Putamen (tissue), 1 donor: Measurements from ENCODE around the gene IFT172.

ENCODE experiments used
- DNase-seq: peaks from one replicate; pipeline ENCODE4 v3.0.0-alpha.2; 2016; ENCODE audit warnings: low spot score

The IFT172 gene

GRCh38 chr2:27422958-27423357, 66.6 kb downstream of the IFT172 start:
- DNase-seq, result no peak

DNA sequence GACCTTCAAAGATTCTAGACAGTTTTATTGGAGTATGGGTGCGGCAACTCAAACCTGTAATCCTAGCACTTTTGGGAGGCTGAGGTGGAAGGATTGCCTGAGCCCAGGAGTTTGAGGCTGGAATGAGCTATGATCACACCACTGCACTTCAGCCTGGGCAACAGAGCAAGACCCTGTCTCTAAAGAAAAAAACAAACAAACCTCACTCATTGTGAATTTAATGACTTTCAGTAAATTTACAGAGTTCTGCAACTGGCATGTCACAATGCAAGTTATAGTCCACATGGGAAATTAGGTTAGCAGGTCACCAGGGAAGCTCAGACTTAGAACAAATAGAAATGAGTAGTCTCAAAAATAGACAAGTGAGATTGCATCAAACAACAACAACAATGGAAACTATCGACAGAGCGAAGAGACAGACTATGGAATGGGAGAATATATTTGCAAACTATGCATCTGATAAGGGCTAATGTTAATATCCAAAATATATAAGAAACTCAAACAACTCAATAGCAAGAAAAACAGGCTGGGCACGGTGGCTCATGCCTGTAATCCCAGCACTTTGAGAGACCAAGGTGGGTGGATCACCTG, 67.8 kb downstream of the IFT172 start:
- DNase-seq, result no peak

DNA sequence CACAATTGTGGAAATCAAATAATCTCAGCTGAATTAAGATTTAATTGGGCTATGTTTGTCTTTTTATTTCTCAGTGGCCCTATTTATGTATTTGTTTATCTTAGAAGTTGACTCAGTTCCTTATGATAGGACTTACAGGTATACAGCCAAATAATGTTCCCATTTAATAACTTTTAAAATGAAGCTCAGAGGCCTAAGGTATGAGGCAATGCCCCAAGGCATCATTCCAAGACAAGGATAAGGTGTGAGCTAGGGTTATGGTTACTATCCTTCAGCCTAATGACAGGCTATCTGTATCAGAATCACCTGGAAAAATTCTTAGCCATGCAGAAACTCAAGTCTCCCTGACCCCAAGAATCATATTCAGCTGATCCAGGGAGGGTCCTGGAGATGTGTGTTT, 68.5 kb downstream of the IFT172 start:
- DNase-seq, result no peak

DNA sequence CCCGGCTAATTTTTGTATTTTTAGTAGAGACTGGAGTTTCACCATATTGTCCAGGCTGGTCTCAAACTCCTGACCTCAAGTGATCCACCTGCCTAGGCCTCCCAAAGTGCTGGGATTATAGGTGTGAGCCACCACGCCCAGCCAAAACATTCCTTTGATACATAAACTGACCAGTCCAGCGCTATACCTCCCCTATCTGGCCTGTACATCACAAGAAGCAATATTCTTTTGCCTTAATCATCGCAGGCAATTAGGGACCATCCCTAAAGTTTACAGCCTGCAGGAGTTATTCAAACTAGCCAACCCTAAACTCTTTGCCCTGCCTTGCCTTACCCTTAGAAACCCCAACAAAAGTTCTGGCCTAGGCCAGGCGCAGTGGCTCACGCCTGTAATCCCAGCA, 73.4 kb downstream of the IFT172 start:
- no peak for DNase-seq

DNA sequence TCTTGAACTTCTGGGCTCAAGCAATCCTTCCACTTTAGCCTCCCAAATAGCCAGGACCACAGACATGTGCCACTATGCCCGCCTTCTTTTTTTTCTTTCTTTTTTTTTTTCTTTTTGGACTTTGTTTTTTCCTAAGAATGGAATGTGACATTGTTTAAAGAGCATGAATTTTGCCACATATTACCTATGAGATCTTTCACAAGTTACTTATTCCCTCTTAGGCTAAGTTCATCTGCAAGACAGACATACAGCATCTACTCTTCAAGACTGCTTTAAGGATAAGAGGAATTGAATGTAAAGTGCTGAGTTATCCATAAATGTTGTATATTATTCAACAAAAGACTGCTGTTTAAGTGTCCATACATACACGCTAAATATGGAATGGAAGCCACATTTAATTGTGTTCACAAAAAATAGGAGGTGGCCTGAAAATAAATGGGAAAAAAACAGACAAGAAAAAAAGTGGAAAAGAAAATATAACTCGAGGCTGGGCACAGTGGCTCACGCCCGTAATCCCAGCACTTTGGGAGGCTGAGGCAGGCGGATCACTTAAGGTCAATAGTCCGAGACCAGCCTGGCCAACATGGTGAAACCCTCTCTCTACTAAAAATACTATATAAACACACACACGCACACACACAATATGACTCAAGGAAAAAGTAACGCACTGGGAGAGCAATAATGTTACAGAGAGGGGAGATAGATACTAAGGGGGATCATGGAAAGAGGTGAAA, 77.0 kb downstream of the IFT172 start:
- DNase-seq, result no peak

DNA sequence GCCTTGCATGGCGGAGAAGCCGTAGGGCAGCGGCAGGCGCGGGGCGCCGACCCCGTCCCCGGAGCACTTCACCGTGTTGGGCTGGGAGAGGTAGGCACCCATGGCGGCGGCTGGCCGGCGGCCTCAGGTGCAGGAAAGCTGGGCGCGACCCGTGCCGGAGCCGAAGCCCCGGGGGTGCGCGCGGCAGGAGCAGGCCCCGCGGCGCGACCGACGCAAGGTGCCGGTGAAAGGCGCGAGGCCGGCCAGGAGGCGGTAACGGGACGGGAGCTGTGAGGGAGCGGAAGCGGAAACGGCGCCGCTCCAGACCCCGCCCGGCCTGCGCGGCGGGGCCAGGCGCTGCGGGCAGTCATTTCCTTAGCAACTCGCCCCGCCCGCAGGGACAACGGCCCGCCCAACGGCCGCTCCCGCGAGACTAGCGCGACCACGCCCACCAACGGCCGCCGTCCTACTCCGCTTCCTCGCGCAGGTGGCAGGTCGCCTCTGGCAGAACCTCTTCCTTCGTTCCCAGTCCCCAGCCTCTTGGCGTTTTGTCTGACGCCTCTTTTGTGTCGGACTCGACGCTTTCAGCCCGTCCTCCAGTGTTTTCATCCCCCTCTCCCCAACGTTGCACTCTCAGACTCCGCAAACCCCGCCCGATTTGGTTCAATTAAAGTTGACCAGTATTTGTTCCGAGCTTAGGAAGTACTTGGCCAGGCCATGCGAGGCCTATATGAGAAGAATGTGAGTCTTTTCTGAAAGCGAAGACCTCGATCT, 80.0 kb downstream of the IFT172 start, which contains the start of gene PPM1G:
PPM1G (minus strand) TSS at position 271 of the 753 bp plus-strand sequence; CDS start at position 102, 169 bp downstream.
- peak; percentile 94 for DNase-seq

DNA sequence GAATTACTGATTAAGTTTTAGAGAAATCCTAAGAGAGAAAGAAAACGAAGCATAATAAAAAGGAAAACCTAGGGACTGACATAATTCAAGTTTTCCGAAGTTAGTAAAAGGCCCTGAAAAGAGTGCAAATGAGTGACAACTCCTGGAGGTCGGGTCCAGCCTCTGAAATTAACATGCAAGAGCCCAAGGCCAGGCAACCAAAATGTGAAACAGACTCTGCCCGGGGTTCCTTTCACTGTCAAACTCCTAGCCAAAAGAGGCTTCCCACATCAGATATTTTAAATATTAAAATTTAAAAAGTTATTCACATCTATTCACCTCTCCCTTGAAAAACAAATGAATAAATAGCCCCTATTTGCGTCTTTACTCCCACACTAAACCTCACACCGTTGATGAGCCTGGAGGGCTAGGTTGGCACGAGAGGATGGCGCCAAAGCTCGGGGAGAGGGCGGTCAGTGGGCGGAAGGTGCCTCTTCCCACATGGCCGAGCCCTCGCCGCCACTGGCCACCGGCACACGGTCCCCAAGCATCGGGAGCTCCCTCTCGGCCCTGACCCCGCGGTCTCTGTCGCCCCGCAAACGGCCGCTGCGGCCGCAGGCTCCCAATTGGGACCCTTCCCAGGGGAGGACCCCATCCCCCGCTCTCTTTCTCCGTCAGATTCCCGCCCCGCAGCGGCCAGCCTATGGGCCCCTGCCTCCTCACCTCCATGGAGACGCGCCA, 80.8 kb downstream of the IFT172 start:
- no peak for DNase-seq

GRCh38 chr2:27407798-27408491, 81.6 kb downstream of the IFT172 start:
- DNase-seq, result no peak

DNA sequence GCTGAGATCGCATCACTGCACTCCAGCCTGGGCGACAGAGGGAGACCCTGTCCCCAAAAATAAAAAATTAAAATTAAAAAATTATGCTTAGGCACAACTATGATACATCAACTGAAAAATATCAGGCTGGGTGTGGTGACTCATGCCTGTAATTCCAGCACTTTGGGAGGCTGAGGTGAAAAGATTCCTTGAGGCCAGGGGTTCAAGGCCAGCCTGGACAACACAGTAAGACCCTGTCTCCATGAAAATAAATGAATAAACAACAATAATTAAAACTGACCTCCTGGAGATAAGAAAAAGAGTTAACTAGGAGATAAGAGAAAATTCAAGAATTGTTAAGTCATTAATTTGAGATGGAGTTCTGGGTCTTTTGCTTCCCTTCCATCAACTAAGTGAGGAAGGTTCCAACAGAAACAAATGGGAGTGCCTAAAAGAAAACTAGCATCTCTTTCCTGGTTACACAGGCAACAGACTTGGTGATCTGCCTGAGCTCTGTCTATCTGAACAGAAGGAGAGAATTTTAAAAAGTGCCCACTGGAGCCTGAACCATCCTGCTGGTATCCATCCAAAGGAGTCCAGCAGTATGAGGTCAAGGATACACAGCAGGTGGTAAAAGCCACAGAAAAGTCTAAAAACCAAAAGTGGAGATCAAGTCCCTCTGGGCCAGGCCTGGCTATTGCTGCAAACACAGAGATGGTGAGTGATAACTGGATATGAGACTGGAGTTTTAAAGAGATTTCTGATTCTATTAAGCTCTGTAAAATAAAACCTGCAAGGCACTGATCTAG, 89.0 kb downstream of the IFT172 start:
- DNase-seq, result no peak

DNA sequence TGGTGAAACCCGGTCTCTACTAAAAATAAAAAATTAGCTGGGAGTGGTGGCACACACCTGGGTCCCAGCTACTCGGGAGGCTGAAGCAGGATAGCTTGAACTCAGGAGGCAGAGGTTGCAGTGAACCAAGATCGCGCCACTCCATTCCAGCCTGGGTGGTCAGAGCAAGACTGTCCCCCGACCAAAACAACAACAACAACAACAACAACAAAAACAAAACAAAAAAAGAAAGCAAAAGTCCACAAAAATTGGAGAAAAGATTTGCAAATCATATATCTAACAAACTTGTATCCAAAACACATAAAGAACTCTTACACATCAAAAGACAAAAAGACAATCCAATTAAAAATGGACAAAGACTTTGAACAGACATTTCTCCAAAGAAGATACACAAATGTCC, 90.6 kb downstream of the IFT172 start:
- DNase-seq, result no peak
